Omental fat pad (tissue), 4 donors: ENCODE measurements around the gene NLRP9. TPM values are rescaled to one million over a fixed set of nuclear protein-coding genes. Genes with fewer than 3 reads are reported as not detected.

ENCODE experiments used
- ATAC-seq: fragments of 150-250 bp; one replicate; pipeline ENCODE4 v1.9.1; 2016; ENCODE audit warnings: mild to moderate bottlenecking, moderate library complexity; ENCODE audit not compliant: low FRiP score
- DNase-seq: peaks from one replicate; pipeline ENCODE4 v3.0.0-alpha.2; 2019; ENCODE audit warnings: low spot score
- CTCF ChIP-seq, 3 donors: fragments of 450-650 bp; IDR thresholded peaks; one replicate each; pipeline ENCODE4 v1.5.1; 2016 to 2017; ENCODE audit warnings: antibody characterized with exemption in 3 of 3, mild to moderate bottlenecking in 3 of 3, moderate library complexity in 2 of 3
- total RNA-seq, 4 donors: library from RNA; depleted of rRNA; stranded (reverse); fragments of >200 nt; gene quantifications; one replicate each; pipeline ENCODE4 v1.1.0, GENCODE V29; 2016

NLRP9 gene
- total RNA-seq, 4 donors from 2014 or later: not detected

GRCh38 chr19:55676383-55676782, 61.8 kb downstream of the NLRP9 start:
- TF ChIP-seq CTCF (IDR thresholded peaks at IDR 0.05): no peak
- DNase-seq (no peak), ATAC-seq (no peak)

- DNase-seq (no peak), ATAC-seq (no peak)
- no peak for TF ChIP-seq CTCF (IDR thresholded peaks at IDR 0.05)
Measured at GRCh38 chr19:55675661-55676354, 62.4 kb downstream of the NLRP9 start.

- TF ChIP-seq CTCF (IDR thresholded peaks at IDR 0.05): no peak
- DNase-seq (peak; percentile 84), ATAC-seq (peak; percentile 86)
Measured at GRCh38 chr19:55674841-55675660, 63.2 kb downstream of the NLRP9 start, which contains the start of gene EPN1. Gene EPN1, plus strand, starts transcription at chr19:55675226. Its CDS starts 3,402 bp downstream, at chr19:55678628.

GRCh38 chr19:55674459-55674840, 63.8 kb downstream of the NLRP9 start:
- DNase-seq: no peak
- ATAC-seq: no peak
- TF ChIP-seq CTCF (IDR thresholded peaks at IDR 0.05): no peak

GRCh38 chr19:55673889-55674288, 64.3 kb downstream of the NLRP9 start:
- no peak for TF ChIP-seq CTCF (IDR thresholded peaks at IDR 0.05)
- ATAC-seq (no peak), DNase-seq (no peak)

- ATAC-seq: no peak
- no peak for DNase-seq
- TF ChIP-seq CTCF (IDR thresholded peaks at IDR 0.05): no peak
Measured at GRCh38 chr19:55673465-55673864, 64.7 kb downstream of the NLRP9 start.
